ENCODE results near the gene SLC25A21.
"Not testable (repeated sequence)": the region's sequence is repeated elsewhere in the genome, so short reads cannot be mapped to it uniquely, and the experiment has no call there.

Gene SLC25A21

DNA sequence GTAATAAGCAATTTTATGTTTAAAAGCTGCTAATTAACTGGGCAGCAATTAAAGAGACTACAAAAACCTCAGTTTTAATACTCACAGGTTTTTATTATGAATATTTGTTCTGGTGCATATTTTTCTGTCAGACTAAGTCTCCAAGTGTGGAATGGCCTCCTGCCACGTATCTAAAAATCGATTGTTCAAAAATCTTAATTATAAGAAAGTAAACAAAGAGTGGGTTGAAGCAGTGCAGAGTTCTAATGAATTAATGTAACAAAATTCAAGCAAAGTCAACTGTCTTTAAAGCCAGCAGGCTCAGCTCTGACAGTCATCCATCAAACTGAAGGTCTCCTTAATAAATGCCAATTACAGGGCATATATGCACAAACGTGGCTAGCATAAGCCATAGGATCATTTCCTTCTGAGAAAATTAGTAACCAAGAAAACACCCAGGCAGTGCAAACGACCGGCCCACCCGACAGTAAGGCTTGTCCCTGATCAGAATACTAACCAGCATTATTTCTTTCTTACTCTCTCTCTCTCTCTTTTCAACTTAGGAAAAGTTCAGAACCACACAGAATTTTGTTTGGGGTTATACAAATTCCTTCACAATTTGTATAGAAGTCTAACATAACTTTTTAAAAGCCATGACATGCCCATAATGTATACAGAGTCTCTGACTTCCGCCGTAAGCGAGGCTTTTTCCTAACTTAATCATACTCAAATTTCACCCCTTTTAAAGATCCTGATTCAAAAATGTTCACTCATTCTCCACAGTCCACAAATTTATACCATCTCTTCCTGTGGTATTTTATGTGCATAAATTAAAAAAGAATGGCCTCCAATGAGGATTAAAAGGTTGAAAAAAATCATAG is 83.8 kb downstream of the SLC25A21 start:
- DNase-seq (ENCODE audit: low read depth), result no peak

DNA sequence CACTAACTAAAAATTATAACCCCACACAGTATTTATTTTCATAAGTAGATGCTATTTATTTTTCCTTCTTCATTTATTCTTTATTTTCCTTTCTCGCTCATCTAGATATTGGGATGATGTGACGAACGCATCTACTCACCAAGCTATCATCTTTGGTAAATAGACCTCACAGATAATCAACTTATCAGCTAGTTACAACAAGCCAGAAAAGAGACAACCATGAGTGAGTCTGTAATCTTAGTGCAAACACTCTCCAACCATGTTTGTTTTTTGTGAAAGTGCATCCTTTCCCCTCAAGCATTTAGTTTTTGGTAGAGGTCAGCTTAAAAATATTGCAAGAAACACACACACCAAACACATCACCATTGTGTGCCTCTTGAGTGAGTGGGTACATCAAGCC is 84.9 kb downstream of the SLC25A21 start:
- DNase-seq (ENCODE audit: low read depth), result no peak

DNA sequence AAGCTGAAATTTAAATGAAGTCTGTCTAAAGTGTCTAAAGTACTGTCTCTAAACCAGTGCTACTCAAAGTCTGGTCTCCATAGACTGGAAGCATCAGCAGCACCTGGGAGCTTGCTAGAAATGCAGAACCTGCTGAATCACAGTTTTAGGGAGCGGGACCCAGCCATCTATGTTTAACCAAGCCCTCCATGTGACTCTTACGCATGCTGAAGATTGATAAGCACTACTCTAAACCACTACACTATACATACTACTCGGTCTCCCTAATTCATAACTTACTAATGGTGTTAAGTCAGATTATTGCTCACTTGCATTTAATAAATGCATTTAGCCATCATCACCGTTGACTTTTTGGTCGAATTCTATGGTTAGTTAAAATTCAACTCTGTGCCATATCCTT is 88.8 kb downstream of the SLC25A21 start:
- no peak for DNase-seq (ENCODE audit: low read depth)

DNA sequence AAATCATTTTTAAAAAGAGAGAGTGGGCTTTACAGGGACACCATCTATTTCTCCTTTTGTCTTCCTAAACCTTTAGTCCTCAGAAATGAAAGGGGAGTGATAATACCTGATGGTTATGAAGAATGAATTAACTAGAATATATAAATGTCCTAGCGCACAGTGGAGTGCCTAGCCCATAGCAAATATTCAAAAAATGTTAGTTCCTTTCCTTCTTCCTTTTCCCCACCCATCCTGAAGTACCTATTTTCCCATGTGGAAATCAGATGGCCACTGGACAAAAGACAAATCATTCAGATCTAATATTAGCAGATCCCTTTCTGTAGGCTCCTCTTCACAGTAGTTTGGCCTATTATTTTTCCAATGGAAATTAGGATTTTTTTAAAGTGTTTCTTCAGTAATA is 90.0 kb downstream of the SLC25A21 start:
- DNase-seq (ENCODE audit: low read depth), result no peak

DNA sequence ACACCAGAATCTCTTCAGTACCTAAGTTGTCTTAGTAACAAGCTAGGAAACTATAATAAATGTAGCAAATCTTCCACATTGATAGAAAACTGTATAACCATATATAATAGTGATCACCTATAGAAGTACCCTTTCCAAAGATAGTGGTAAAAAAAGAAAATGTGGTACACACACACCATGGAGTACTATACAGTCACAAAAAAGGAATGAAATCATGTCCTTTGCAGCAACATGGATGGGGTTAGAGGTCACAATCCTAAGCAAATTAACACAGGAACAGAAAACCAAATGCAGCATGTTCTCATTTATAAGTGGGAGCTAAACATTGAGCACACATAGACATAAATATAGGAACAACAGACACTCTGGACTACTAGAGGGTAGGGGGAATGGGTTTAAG is 90.5 kb downstream of the SLC25A21 start:
- DNase-seq (ENCODE audit: low read depth), result no peak

DNA sequence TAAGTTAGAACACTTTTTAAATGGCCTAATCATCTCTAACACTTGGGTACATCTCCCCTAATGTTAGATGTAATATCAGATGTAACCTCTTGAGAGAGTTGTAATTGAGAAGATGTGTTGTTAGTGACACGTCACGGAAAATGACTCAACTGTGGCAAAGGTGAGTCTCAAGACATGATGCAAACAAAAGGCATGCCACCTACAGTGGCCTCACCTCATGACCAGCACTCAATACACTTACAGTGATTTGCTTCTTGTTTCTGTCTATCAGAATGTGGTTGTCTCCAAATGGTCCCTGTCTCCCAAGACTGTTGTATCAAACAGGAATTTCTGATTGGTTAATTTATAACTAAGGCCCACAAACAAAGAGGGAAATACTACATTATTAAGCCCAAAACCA is 91.2 kb downstream of the SLC25A21 start:
- no peak for DNase-seq (ENCODE audit: low read depth)

DNA sequence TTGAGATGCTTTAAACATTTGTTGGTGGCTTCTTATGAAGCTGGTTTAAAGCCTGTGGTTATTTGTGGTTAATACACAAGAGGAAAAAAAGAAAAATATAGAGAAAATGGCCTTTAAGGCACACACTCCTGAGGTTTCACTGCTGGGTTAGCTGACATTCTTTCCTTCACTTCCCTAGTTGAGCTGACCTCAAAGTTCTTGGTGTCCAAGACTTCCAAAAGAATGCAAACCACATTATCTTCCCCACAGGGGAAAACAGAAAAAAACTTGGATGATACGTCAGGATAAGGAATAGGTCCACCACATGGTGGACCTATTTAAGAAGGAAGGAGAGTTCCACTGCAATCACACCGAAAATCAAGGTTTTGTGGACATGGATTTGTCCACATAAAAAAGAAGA is 94.3 kb downstream of the SLC25A21 start:
- DNase-seq (ENCODE audit: low read depth), result no peak

DNA sequence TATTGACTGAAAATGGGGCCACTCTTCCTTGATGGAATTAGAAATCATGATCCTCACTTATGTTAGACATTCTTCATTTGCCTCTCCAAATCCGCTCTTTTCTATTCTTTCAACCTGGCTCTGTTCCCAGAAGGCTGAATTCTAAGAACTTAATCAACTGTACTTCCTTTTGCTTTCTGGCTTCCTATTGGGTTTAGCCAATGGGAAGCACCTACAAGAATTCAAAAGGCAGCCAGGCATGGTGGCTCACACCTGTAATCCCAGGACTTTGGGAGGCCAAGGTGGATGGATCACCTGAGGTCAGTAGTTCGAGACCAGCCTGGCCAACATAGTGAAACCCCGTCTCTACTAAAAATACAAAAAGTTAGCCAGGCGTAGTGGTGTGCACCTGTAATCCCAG is 98.1 kb downstream of the SLC25A21 start:
- not testable (repeated sequence) for DNase-seq (ENCODE audit: low read depth)

DNA sequence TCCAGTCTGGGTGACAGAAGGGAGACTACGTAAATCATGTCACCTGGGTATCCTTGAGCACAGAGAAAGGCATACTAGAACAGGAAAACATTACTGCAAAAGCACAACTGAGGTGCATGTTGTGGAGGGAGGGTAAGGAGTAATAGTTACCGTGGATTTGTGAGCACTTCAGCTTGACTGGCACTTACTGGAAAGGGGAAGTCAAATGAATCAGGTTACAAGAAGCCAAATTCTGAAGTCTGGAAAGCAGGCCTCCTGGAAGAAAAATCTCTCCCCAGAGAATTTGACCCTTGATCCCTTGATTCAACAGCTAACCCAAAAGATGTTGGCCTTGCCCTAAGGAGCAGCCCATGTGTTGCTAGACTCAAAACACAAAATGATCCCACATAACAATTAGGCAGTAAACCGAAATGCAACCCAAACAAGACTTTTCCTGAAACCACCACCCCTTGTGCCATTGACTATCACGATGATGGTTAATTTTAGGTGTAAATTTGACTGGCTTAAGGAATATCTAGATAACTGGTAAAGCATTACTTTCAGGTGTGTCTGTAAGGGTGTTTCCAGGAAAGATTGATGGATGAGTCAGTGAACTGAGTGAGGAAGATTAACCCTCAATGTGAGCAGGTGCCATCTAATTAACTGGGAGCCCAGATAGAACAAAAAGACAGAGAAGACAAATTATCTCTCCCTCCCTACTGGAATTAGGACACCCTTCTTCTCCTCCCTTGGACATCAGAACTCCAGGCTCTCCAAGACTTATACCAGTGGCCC is 108.8 kb downstream of the SLC25A21 start:
- DNase-seq (ENCODE audit: low read depth), result no peak

DNA sequence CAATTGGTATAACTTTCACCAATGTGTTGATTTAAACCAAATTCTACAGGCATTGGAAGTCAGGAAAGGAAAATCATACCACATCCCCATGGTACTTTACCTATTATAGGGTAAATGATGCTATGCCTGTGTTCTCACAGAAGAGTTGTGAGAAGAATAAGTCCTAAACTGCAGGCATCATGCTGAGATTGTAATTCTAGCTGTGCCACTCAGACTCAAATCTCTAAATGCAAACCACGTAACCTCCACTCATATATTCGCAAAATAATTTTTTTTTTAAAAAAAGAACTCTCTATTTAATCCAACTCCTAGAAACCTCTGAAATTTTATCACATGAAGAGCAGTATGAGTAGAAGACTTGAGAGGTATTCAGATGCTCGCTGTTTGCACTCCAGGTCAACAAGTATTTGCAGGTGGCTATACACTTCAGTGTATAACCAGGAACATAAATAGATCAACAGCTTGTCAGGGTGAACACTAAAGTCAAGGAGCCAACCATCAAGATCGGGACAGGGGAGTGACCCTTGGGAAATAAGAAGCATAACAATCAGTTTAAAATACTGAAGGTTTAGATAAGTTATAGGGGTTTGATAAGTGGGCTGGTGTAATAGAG is 110.1 kb downstream of the SLC25A21 start:
- DNase-seq (ENCODE audit: low read depth), result no peak

DNA sequence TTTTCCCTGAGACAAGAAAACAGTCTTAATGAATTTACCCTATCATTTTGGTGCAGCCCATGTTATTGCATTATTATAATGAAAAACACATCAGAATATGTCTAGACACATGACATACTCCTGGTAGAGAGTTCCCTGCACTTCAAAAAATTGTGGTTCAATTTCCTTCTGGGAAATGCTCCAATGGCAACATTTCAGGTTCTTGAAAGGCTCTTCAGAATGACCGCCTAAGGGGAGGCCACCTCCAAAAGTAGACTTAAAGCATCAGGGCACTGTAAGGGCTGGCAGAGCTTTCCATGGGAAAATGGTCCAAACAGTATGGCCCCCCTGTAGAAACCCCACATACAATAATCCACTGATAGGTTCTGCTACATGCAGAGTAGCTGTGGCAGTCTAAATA is 110.7 kb downstream of the SLC25A21 start:
- no peak for DNase-seq (ENCODE audit: low read depth)

DNA sequence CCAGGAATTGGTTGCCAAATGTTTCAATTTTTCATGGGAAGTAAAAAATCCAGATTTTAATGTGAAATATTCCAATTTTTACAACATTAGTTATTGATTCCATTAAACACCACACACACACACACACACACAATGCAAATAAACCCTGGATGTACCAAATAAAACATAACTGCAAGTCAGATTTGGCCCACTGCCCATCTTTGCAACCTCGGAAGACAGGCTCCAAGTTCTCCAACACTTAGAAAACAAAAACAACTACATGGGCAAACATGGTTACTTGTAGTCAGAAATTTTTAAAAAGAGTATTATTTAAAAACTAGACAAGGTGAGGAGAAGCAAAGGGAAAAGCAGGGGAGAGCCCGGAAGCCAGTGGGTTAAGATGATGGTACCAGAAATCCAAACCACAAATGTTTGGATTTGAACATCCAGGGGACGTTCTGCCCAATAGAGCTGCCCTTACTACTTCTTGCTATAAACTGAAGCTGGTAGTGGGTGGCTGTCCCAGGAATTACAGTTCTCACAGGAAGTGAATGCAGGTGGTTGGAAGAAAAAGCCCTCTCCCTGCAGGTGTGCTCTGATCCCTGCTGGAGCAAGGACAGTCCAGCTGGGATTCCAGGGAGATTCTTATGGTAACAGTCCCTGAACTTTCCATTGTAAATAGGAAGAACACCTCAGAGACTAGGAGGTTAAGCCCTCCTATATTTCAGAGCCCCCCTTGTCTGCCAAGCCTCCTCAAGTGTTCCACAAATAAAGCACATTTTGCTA is 111.7 kb downstream of the SLC25A21 start:
- DNase-seq (ENCODE audit: low read depth), result no peak

DNA sequence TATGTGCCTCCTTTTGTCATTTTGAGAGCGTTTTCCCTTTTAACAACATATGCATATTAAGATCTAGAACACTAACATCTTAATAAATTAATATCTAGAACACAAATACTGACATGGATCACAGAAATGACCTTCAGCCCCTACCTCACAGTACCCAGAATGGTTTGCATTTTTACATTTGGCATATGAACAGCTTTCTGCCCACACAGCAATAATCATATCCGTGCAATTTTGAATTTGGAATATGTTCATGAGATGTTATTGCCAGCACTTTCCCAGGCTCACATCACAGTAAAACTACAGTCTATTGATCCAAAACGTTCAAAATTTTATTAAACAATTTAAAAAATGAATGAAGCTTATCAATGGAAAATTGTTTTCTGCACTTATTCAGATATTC is 114.6 kb downstream of the SLC25A21 start:
- DNase-seq (ENCODE audit: low read depth), result no peak

DNA sequence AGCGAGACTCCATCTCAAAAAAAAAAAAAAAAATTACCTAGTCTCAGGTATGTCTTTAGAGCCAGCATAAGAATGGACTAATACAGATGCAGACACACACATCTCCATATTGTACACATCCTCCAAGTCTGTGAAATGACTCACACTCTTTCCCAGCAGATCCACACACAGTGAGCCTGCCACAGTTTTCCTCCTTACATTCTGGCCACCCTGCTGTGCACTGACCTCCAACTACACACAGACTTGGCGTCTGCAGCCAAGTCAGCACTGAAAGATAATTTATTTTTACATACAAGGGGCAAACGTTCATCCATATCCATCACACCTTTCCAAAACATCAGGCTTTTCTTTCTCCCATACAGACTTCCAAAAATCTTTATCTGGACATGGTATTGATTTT is 115.9 kb downstream of the SLC25A21 start:
- no peak for DNase-seq (ENCODE audit: low read depth)

DNA sequence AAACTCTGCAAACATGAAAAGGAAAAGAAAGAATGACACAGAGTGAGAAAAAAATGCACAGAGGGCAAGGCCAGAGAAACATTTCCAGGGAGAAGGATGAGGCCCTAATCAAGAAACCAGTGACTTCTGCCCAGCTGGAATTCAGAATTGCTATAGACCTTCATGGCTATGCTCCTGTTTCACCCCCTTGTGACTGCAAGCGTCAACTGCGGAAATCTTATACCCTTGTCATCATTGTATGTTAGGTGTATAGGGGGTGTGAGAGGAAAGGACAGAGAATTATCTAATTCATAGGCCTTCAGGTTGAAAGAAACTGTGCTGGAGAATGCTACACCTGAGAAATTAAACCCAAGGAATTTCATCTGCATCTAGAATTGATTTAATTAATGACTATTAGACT is 117.5 kb downstream of the SLC25A21 start:
- no peak for DNase-seq (ENCODE audit: low read depth)

DNA sequence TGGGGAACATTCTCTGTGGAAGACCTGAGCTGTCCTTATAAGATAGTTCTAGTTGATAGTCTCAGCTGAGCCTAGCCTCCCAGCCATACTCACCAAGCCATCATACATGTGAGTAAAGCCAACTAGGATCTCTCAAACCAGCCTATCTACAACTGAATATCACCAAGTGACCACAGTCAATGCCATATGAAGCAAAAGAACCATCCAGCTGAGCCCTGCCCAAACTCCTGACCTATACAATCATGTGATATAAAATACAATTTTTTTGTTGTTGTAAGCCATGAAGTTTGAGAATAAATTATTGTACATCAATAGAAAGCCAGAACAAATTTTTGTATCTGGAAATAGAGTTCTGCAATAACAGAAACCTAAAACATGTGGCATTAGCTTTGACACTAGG is 118.3 kb downstream of the SLC25A21 start:
- DNase-seq (ENCODE audit: low read depth), result no peak

DNA sequence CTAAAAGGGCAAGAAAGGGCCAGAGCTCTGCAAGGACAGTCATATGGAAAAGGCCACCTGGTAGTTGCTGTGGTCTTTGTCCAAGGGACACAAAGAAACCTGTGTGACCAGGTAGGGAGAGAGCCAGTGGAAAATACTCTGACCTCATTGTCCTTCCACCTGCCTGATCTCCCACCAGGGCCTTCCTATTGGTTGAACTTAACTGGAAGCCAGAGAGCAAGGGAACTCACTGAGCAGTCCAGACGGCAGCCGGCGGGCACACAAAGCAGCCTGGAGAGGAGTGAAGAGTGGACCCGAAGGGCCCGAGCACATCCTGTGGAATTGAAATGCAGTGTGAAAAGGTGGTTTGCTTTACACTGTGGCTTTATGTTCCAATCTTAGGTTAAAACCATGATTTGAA is 120.7 kb downstream of the SLC25A21 start:
- no peak for DNase-seq (ENCODE audit: low read depth)

DNA sequence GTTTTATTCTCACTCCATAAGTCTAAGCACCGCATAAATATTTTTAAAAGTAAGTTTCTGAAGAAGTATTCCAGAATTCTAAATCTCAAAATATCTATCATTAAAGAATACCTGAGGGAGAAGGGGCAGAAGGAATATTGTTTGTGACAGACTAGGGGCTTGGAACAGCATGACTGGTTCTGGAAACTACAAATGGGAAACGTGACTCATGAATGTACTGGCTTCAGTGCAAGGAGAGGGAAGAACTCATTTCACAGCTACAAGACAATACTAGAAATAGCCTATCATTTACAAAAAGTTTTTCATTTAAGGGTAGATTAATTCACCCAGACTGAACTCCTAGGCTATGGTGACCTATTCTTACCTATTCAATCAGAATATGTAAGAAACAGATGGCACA is 121.3 kb downstream of the SLC25A21 start:
- DNase-seq (ENCODE audit: low read depth), result no peak

DNA sequence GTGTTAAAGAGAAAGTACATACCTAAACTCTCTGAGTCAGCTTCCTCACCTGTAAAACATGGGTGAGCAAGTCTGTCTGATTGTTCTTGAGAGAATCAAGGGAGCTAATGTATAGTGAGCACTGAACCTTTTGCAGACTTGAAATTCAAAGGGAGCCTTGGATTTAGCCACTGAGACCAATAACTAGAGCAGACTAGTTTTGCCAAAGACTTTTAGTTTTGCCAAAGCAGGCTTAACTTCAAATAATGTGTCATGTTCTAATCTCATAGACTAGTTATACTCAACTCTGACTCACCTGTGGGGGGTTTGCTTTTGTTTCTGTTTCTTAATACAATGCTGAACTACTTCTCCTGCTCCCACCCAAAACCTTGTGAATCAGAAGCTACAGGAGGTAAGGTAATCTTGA is 123.7 kb downstream of the SLC25A21 start:
- DNase-seq (ENCODE audit: low read depth), result no peak

DNA sequence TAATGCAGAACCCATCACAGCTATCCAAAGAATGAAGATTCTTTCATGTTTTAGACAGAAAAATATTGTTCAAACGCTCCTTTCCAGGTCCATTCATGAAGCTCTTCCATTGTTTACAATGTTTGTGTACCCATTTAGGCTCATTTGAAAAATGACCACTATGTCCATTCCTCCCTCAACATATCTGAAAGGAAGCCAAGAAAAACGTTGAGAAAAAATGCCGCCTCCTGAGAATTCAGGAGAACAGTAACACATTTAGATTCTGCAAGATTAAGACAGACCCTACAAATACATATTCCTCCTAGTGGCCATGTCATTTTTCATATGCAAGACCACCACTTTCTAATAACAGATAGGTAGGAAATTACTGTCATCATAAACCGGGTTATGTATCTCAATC is 124.4 kb downstream of the SLC25A21 start:
- DNase-seq (ENCODE audit: low read depth), result no peak

DNA sequence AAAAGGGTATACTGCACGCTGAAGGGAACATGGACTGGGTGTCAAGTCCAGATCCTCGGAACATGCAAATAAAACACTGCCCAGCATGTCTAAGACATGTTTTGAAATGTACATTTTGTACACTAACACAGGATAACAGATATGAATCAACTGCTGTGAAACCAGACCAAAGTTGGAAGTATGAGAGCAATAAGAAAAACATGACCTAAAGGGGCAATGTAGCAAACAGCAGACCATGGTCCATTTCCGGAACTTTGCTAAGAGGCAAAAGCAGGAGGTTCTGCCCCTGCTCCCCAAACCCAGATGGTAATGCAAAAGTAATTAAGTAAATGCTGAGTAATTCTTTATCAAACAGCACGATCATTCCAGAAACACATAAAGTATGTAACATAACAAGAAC is 125.2 kb downstream of the SLC25A21 start:
- no peak for DNase-seq (ENCODE audit: low read depth)

DNA sequence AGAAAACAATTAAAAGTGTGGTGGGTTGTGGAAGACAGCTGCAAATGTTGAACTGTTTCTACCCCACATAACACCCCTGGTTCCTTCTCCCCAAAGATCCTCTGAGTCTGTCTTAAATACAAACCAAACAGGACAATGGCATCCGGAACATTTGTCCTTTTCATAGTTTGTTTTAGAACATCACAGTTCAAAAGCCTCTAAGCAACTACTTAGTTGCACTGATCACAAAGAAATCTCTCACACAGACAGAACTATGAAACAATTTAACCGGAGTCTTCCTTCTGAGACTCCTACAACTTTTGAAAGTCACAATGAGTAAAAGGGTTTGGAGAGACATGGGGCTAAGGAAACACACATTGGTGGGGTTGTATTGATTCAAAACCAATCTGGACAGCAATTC is 125.6 kb downstream of the SLC25A21 start:
- no peak for DNase-seq (ENCODE audit: low read depth)

Measured in stimulated activated CD8-positive, alpha-beta memory T cell treated with anti-CD3 and anti-CD28 coated beads, Interleukin-4, amount 100 ng/mL, for 24 hours (primary cell).